GM11168 (cell line): ENCODE results near the gene PLA2G2C.
"Not testable (repeated sequence)": the region's sequence is repeated elsewhere in the genome, so short reads cannot be mapped to it uniquely, and the experiment has no call there.

Experiments
- in situ Hi-C: fragments of 300-500 bp; cut with MboI; formaldehyde crosslinking; loops from one replicate; pipeline ENCODE4 v1.12.0; 2022; ENCODE audit warnings: low sequenced_read_pairs; ENCODE audit not compliant: unreplicated experiment

The PLA2G2C gene

DNA sequence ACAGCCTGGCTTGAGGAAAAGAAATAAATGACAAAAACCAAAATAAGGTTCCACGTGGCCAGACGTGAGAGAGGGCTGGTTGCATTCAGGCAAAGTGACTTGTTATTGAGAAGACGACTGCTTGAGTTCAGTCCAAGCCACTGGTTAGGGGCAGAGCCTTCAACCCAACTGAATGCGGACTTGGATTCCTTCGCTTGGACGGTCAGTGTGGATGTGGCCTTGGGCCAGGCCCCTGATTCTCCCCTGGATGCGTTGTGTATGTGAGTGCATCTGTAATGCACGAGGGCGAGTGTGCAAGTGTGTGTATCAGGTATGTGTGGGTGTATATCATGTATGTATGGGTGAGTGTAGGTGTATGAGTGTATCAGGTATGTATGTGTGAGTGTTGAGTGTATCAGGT is 45.3 kb downstream of the PLA2G2C start:
- in situ Hi-C loops: no loop called here

DNA sequence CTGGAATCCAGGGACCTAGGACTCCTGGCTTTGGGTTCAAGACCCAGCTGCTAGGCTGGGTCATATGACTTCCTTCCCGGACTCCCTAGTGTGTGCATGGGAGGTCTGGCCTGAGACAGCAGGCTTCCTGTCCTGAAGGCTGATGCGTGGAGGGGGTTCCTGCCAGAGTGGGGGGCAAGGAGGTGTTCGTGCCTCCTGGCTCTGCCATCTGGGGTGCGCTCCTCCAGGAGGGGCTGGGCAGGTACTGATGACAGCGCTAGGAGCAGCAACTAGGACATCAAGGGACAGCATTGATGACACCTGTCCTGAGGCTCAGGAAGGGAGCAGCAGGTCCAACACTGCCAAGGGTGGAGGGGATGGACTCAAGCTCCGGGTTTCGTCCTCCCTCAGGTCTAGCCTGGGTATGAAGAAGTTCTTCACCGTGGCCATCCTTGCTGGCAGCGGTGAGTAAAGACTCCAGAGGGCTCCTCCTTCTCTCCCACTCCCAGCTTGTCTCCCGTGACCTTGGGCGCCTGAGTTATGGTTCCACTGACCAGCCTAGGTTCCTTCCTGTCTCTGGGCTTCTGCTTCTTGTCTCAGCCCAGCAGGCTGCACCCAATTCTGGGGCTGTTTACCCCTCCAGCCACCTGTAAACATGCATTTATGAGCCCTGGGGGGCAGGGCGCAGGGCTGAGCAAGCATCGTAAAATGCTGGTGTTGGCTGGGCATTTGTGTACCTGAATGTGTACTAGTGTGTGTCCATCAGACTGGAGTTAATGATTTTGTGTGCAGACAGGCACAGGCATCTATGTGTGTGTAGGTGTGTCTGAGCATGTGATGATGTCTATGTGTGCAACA is 46.3 kb downstream of the PLA2G2C start:
- in situ Hi-C loops: no loop called here

DNA sequence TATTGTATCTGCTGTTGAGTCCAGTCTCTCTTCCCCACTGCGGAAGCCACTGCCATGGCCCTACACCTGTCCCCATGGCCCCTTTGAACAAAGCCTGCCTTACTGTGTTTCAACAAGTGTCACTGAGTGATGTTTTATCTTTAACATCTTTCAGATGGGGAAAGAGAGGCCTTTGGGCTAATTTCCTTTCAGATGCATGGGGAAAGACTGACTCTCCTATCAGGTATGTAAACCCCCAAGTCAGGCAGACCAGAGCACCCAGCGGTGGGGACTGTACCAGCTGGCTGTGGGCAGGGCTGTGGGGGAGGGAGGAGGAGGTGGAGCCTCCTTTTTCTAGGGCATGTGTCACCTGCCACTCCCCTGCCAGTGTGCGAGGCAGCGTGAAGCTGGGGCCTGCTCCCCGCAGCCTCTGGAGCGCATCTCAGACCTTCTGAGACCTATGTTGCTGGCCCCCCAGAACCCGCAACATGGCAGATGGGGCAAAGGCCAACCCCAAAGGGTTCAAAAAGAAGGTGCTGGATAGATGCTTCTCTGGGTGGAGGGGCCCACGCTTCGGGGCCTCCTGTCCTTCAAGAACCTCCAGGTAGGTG is 47.3 kb downstream of the PLA2G2C start, which contains the start of gene PLA2G2F:
PLA2G2F (plus strand) TSS at position 363 of the 590 bp plus-strand sequence; CDS start at position 468, 105 bp downstream.
- in situ Hi-C loops: no loop called here

DNA sequence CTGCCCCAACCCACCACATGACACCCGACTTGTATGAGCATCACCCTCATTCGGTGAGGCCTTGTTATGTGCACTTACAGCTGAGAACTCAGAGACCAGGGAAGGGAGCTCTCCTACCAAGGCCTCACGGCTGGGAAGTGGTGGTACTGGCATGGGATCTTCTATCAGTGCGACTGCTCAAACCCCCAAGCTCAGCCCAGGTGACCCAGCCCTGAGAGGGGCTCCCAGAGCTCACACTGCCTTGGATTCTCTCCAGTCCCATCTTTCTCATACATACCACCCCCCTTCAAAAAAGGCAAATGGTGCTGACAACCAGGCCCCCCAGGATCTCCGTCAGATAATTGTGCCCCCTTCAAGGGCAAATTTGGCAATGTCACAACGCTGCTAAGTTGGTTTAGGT is 48.0 kb downstream of the PLA2G2C start:
- in situ Hi-C loops: no loop called here

DNA sequence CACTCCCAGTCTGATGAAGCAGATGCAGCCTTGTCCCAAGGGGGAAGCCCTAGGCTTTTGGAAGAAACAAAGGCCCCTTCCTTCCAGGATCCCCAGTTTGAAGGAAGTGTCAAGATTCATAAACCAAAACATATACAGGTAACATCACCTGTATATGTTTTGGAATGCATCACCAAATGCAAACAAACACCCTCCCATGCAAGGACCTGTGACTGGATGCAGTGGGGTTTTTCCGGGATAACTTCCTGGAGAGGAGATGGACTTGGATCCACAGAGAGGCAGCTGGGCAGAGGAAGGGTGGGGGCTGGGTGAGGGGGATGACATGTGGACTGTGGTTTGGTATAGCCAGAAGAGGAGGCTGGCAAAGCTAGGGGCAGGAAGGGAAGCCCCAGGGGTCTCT is 48.7 kb downstream of the PLA2G2C start:
- in situ Hi-C loops: no loop called here

DNA sequence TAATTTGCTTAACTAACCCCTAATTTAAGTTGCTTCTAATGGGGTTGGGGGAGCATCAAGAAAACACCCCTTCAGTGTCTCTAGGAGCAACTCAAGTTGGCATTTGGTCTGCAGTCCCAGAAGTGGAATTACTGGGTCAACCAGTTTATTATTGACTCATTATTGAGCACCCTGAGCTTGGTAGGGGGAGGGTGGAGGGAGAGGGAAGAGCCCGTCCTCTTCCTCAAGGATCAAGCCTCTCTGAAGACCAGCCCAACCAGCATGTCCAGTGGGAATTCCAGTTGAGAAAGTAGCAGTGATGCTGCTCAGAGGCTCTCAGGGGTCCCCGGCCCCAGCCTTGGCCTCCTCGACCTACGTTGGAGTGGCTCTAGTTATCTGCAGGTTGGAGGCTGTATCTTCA is 49.3 kb downstream of the PLA2G2C start:
- in situ Hi-C loops: no loop called here

DNA sequence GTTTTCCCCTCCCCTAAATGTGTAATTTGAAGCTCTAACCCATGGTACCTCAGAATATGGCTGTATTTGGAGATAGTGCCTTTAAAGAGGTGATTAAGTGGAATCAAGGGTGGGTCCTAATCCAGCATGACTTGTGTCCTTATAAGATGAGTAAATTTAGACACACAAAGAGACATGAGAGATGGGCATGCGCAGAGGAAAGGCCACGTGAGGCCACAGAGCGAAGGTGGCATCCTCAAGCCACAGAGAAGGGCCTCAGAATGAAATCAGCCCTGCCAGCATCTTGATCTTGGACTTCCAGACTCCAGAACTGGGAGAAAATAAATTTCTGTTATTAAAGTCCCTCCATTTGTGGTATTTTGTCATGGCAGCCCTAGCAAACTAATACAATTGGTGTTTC is 50.1 kb downstream of the PLA2G2C start:
- in situ Hi-C loops: no loop called here

DNA sequence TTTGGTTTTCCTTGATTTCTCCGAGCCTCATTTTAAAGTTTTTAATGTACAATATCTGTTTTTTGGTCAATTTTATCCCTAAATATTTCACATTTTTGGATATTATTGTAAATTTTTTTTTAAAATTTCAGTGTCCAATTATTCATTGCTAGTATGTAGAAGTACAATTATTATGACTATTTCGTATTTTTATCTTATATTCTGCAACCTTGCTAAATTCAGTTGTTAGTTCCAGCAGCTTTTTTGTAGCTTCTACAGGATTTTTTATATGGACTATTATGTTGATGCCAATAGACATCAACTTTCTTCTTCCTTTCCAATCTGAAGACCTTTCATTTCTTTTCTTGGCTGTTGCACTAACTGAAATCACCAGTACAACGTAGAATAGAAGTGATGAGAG is 51.3 kb downstream of the PLA2G2C start:
- in situ Hi-C loops: no loop called here

DNA sequence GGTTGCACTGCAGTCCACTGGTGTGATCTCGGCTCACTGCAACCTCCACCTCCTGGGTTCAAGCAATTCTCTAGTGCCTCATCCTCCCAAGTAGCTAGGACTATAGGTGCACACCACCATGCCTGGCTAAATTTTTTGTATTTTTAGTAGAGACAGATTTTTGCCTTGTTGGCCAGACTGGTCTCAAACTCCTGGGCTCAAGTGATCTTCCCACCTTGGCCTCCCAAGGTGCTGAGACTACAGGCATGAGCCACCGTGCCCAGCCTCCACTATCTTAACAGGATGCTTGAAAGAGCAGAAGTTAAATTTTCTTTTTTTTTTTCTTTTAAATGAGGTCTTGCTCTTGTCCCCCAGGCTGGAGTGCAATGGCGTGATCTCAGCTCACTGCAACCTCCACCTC is 55.8 kb downstream of the PLA2G2C start:
- in situ Hi-C loops: not testable (repeated sequence)

DNA sequence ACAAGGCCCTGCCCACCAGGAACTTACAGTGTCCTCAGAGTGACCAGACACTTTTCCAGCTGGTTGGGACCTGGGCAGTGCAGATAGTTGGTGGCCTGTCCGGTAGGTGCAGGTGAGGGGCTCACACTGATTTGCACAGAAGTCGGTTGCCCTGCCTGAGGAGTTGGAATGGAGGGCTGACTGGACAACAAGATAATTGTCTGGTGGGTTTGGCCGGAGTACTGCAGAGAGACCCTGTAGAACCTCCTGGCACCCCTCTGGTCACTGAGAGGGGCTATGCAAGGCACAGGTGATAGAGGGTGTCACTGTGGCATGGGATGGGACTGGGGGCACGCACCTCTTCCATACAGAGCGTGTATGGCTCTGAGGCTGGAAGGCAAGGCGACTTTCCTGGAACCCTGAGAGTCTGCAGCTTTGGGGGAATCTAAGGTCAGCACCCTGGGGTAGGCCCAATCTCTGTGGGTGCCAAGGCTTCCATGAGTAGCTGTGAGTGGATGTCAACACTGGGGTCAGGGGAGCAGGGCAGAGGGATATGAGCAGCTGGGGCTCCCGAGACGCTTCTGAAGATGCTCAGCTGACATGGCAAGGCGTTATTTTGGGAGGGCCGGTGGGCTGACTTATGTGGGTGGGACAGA is 59.4 kb downstream of the PLA2G2C start:
- in situ Hi-C loops: no loop called here

DNA sequence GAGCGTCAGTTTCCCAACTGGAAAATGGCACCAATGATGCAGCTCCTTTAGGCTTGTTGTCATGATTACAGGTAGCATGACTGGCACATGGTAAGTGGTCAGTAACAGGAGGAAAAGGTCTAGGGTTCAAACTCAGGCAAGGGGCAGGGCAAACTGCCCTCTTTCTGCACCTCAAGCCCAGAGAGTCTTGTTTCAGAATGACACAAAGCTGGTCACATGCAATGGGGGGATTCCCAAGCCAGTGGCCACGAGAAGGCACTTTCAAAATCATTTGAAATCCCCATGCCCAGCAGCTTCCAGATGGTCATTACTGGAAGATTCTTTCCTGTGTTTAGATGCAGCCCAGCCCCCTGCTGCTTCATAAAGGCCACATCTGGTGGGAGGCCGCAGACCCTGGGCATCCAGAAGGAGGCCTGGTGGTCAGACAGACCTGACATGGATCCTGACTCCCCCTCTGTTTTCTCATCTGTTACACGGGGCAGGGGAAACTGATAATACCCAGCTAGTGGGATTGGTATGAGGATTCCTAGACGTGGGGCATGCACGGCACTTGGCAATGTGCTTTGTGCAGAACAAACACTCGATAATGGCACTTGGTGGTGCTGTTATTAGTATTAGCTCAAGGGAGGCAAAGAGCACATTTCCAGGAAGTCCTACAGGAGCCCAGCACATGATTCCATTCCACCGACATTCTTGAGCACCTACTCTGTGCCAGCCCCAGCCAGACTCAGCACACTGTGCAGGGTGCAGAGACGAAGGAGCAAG is 60.1 kb downstream of the PLA2G2C start:
- in situ Hi-C loops: no loop called here

DNA sequence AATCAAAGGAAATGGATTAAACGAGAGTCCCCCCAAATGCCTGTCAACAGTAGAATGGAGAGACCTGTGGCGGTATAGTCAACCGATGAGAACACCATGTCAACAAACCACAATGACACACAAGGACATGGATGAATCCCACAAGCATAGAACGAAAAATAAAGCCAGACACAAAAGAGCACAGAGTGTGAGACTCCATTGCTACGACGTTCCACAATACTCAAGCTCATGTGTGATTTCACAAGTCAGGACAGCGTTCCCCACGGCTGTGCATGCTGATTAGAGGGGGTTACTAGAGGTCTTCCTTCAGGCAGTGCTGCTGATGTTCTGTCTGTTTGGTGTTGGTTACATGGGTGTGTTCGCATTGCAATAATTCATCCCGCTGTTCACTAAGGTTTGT is 61.2 kb downstream of the PLA2G2C start:
- in situ Hi-C loops: no loop called here

DNA sequence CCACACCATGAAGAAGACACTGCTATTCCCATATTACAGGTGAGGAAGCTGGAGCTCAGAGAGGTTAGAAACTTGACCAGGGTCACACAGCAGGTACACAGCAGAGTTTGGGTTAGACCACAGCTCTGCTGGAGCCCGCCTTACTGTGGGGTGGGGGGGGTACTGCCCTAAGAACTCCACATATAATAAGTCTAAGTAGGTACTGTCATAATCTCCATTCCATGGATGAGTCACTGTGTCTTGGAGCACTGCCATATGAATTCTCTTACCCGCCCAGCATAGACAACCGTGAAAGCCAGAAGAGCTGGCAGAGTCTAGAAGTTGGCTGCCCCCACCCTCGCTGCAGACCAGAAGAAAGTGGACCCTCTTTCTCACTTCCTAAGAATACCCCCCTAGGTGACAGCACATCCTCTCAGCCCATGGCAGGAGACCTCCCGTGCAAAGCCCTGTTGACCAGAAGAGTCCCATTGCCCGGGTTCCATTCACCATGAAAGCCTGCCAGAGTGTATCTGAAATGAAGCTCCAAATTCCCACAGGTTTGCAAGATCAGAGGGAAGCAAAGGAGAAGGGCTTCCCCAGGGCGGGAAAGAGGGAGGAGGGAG is 61.8 kb downstream of the PLA2G2C start:
- in situ Hi-C loops: no loop called here

DNA sequence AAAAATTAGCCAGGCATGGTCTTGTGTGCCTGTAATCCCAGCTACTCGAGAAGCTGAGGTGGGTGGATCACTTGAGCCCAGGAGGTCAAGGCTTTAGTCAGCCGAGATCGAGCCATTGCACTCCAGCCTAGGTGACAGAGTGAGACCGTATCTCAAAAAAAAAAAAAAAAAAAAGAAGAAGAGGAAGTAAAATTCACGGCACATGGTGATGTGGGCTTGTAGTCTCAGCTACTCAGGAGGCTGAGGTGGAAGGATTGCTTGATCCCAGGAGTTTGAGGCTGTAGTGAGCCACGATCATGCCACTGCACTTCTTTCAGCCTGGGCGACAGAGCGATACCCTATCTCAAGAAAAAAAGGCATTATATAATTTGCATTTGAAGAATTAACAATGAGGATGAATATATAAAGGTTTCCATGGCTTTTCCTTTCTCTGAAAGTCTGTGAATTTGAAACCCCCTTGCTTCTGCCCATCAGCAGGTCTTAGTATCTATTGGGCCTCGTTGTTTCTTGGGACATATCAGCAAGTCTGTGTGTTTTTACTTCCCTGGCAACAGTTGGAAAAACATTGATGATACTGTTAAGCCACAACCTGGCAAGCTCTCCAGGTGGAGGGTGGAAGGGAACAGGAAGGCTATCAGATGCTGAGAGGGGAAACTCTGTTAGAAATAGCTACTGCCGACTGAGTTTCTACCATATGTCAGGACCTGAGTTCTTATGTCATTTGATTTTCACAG is 62.4 kb downstream of the PLA2G2C start:
- in situ Hi-C loops: no loop called here

DNA sequence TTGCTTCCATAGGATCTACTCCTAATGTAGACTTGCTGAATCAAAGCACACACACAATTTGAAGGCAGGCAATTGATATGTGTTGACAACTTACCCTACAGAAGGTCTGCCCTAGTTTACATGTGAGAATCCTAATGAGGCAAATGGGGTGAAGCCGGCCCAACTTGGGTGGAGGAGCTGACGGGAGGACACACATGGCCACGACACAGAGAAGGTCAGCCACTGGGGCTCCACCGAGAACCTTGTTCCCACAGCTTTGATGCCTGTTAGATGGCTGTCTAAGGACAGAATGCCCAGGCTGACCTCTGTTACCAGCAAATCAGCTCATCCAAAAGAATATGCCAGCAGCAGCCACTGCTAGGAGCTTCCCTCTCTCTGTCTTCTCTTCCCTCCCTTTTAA is 65.5 kb downstream of the PLA2G2C start:
- in situ Hi-C loops: no loop called here

DNA sequence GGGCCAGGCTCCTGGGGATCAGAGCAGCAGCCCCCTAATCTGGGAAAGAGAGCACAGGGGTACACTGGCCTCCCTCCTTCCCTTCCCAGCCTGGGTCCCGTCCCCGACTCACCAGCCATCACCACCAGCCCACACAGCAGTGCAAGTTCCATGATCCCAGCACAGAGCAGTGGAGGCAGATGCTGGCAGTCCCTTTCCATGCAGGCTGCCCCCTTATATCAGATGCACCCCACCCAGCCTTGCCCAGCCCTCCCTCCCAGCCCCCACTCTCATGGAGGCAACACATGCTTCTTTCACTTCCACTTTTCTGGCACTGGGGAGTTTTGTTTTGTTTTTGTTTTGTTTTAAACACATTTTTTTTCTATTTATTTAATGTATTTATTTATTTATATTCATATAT is 67.0 kb downstream of the PLA2G2C start, which contains the start of gene PLA2G2D:
PLA2G2D (minus strand) TSS at position 190 of the 400 bp plus-strand sequence; CDS start at position 152, 38 bp downstream.
- in situ Hi-C loops: no loop called here

DNA sequence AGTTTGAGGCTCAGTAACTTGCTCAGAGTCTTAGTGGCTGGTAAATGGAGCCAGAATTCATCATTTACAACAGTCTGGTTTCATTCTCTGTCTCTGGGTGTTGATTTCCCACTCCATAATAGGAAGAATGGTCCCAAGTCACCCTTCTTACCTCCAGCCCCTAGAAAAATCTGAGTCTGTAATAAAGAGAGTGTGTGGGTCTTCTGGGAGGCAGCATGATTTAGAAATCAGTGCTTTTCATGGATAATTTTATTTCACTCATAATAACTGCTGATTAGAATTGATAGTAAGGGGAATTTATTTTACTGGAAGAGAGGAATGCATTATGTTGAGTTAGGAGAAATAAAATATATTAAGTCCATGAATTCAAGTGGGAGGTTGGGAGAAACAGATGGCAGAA is 69.1 kb downstream of the PLA2G2C start:
- in situ Hi-C loops: no loop called here

DNA sequence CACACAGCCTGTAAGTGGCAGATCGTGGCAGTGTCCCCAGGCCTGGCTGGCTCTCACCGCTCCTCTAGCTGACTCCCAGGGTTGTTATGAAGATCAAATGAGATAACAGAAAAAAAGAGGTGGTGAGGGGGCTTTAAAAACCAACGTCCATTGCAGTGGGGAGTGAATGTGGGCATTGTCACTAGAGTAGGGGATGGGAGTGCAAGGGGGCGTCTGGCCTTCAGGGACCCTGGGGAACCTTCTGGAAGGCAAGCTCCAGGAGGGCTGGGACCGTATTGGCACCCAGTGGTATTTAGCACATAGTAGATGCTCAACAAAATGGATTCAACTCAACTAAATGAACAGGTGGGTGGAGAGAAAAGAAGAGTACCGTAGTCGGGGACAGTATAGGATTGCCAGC is 70.4 kb downstream of the PLA2G2C start:
- in situ Hi-C loops: no loop called here

DNA sequence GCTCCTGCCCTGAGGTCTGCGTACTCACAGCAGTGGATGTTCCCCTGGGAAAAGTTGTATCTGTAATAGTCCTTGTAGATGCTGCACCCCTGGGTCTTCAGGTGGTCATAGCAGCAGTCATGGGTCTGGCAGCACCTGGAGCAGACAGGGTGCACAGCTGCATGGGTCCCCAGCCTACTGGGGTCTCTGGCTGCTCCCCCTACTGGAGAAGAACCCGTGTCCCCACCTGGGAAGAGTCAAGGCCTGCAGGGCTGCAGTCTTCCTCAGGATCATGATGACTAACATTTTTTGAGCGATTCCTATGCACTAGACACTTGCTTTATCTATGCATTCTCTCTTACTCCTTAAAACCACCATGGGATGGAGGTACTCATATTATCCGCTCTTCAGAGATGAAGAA is 70.8 kb downstream of the PLA2G2C start:
- in situ Hi-C loops: no loop called here
